GM18517 (cell line): Measurements from ENCODE around the gene C10orf90.

ENCODE experiments used
- ATAC-seq: cut with Tn5 transposase; IDR thresholded peaks from one replicate; pipeline ENCODE4 v1.9.1; 2021; ENCODE audit warnings: mild to moderate bottlenecking, moderate library complexity; ENCODE audit not compliant: unreplicated experiment

C10orf90 gene

DNA sequence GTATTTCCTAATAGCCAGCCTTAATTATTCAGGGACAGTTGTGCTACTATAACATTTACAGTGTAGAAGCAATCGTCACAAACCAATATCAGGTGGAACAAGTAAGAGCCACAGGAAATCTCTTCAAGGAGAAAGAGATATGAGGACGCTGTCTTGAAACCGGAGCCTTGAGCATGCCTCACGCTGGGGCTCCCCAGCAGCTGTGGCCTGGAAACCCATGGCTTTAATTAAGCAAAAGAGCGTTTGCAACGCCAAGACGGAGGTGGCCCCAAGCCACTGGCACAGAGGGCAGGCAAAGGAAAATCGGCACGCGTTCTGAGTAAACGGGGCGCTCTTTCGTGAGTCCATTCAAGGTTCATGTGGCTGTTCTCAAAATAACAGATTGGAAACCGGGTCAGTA, 84.4 kb downstream of the C10orf90 start:
- ATAC-seq, result no peak

DNA sequence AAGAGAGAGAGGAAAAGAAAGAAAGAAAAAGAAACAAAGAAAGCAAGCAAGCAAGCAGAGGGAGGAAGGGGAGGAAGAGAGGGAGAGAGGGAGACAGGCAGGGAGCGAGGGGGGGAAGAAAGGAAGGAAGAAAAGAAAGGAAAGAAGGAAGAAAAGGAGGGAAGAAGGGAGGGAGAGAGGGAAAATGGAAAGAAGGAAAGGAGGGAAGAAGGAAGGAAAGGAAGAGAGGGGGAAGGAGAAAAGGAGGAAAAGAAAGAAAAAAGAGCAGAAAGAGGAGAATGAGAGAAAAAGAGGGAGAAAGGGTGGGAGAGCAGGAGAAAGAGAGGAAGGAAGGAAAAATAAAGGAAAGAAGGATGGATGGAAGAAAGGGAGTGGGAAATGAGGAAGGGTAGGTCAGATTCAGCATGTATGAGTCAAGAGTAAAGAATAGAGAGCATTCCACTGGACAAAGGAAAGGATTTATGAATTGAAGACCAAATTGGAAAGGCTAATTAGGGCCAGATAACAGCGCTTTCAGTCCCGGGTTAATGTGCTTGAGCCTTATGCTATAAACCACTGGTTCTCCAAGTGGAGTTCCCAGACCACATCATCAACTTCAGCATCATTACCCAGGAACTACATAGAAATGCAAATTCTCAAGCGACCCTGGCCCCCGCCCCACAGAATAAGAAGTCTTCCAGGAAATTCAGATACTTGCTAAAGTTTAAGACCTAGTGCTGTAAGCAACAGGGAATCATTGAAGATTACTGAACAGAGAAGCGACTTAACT, 85.1 kb downstream of the C10orf90 start:
- ATAC-seq, result no peak

DNA sequence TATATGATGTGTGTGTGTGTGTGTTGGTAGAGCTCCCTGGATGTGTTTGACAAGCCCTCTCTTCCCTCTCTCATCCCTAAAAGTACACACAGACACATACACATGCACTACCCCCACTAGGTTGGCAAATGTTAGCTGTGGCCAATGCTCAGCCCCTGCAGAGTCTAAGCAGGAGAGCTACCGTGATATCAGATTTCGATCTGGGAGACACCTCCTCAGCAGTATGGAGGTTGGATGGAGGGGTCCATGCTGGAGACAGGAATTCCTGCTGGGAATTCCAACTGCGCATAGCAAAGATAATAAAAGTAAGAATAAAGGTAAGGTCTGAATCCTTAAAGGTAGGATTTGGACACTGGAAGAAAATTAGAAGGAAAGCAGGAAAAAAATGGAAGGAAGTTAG, 85.7 kb downstream of the C10orf90 start:
- ATAC-seq, result no peak

DNA sequence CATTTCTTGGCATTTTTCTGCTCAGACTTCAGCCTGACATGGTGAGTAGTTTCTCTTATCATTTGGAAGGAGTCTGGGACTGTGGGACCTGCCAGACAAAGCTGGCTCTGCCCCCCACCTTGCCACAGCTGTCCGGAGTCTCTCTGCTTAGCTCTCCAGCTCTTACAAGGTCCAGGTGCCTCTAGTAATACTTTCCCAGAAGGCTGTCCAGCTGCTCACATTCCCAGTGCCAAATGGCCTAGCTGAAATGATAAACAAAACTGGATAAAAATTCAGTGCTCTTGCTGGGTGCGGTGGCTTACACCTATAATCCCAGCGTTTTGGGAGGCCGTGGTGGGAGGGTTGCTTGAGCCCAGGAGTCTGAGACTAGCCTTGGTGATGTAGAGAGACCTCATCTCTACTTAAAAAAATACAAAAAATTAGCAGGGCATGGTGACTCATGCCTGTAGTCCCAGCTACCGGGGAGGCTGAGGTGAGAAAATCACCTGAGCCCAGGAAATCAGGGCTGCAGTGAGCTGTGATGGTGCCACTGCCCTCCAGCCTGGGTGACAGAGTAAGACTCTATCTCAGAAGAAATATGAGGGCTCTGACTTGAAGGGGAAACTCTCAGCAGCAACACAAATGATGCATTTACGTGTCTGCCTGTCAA, 86.8 kb downstream of the C10orf90 start:
- no peak for ATAC-seq

DNA sequence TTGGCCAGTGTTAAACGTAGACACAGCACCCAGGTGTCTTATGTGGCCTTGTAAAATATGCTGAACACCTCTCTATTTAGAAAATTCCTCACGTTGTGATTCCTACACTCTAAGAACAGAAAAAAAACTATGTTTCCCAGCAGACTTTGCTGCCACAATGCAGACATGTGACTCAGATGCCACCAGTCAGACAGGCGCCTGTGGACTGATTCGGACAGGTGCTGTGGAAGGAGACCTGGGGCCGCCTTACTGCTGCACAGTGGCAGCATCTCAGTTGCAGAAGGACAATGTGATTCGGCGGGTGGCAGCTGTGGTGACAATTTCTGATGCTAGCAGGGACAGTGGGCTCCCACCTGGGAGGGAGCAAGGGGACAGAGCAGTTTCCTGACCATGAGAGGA, 88.8 kb downstream of the C10orf90 start:
- no peak for ATAC-seq

DNA sequence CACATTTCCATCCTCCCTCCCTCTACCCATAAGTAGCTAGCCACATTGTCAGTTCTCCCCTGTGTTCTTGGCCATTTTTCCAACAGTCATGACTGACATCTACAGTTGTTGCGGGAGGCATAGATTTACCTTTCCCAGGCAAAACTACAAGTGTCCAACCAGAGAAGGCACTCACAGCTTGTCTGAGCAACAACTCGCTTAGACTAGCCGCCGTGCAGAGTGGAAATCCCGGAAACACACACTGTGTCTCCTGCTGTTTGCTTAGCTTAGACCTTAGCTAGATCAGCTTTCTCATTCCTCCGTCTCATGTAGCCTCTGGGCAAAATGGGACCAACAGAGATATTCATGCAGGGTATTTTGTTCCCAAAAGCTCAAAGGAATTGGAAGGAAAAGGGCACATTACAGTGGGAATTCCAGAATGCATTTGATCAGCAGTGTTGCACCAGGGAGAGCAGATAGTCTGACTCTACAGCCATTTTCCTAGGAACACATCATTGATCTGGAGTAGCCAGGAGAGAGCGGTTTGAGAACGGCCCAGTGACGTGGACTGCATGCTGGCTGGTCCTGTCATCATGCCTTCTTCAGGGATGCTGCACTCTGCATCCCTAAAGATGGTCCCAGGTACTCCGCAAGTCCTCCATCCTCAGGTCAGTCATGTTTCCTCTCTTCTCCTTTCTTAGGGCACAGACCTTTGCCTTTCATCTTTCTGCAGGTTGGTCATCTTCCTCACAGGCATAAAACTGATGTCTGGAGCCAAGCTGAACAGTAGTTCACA, 89.4 kb downstream of the C10orf90 start:
- no peak for ATAC-seq

DNA sequence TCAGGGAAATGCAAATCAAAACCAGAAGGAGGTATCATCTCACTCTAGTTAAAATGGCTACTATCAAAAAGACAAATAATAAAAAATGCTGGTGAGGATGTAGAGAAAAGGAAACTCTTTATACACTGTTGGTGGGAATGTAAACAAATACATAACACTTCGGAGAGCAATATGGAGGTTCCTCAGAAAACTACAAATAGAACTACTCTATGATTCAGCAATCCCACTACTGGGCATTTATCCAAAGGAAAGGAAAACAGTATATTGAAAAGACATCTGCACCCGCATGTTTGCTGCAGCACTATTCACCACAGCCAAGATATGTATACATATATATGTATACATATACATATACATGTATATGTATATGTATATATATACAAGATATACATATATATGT, 94.2 kb downstream of the C10orf90 start:
- ATAC-seq, result no peak

DNA sequence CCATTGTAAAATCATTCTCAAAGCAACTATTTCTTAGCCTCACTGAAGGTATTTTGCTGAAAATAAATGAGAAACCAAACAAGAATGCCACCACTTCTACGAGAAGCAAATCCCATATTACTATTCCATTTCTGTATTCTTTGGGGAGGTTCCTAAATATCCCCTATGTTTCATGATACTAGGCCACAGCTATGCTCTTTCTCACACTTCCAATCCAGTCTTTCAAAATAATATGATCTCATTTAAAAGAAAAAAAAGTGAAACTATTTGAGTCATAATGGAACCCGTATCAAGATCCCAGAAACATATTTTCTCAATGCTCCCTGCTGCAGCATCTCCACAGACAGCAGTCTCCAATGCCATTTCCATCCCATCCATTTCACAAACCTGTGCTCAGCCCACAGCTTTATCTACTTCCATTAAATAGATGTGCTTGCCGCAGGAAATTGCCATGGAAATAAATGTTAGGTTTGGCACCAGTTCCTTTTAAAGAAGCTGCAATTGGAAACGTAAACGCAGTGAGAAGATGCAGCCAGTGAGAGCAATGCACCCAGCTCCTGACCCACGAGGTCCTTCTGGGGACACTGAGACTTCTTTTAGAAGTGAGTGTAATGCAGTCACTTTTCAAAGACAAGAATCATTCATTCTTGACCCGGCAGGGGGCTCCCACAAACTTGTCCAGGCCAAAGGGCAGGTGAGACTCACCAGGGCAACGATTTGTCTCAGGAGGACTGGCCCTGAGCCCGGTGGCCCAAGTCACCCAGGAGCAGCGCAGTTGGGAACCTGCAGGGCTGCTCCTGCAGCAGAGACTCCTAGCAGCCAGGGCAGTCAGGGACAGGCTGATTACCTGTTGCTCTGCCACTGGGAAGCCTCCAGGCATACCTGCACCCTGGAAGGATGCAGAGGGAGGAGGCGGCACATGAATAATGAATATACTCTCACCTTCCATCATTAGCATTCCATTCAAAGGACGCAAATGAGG, 99.6 kb downstream of the C10orf90 start:
- ATAC-seq, result no peak

DNA sequence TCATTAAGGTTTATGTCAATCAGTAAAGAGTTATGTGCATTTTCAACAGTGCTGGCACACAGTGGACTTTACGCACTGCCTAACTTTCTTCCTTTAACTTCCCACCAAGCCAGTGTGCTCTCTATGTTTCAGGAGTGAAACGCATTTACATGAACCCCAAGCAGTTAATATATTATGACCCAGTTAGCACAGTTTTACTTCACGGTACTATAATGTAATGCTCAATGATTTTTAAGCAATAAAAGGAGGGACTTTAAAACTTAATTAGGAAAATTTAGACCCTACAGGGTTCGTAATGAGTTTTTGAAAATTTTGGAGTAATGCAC, 100.3 kb downstream of the C10orf90 start:
- ATAC-seq, result no peak

DNA sequence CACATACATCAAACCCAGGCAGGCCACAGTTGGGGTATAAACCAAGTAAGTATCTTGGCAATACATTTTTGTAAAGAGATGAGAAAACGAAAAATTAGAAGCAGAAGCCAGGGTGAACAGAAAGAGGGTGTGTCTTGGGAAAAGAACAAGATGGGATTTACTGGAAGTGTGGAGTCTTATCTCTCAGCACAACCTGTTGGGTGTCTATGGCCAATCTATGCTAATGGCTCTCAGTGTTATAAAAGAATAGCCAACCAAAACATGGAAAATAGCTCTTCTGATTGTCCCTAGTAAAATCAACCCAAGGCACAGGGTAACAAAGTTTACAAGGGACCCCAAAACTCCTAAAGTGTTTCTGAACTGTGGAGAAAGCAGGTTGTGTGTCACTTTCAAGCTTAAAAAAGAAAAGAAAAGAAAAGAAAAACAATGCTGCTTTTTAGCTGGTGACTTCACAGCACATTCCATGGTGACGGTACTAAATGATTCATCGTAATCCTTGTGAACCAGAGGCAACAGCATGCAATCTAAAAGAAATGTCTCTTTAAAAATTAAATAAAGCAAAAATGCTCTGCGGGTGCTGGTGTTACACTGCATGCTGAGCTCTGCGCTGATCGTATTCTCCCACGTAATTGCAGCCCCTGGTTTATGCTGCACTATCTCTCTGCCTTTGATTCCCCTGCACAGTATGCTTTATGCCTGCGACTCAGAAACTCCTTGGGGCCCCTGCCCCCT, 100.8 kb downstream of the C10orf90 start:
- no peak for ATAC-seq

DNA sequence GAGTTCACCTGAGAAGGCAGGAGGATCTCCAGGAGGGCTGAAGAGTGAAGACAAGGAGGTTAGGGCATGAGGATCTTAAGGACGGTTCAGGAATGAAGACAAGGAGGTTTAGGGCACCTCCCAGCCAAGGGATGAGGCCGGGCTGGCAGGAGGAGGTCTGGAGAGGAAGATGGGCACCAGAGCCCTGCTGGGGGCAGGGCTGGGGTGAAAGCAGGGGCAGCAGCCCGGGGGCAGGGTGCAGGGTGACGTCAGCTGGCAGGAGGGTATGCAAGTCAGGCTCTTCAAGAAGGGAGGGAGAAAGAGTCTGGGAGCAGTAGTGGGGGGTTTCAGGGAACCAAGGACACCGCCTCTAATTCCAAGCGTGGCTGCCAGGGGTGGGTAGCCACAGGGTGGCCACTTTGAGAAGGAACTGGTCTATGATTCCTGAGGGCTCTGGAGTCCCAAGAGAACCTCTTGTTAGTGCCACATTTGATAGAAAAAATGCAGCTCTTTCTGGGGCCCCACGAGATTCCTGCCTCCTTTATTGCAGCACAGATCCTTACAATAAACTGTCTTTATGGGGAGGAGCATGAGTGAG, 101.6 kb downstream of the C10orf90 start:
- no peak for ATAC-seq

DNA sequence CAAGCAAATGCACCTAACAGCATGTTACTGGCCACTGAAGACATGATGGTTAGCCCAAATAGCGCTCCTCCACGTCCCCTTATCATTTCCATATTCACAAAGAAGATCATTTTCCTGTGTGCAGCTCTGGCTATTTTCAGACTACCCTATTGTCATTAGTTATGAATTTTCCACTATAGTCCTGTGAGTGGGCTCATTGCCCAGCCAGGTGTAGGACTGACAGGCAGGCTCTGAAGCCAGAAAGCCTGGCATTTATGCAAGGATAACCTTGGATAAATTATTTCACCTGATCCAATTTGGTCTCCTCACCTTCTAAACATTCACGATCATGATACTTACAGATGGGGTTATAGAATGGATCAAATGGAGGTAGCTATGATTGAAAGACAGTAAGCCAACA, 104.6 kb downstream of the C10orf90 start:
- ATAC-seq, result no peak

DNA sequence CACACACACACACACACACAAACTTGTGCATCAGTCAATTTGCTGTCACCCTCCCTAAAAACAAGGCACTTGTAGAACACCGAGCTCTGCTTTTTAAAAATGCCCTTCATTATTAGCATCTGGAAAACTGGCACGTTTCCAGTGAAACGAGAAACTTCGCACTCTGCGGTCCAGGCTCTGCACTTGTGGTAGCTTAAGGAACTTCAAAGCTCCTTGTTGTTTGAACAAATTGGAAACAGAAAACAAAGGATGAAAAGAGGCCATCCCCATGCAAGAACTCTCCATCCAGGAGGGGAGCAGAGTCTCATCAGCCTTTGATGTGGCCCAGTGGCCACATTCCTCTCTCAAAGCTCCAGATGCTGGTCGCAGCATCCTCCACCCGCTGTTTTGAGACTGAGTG, 105.1 kb downstream of the C10orf90 start:
- no peak for ATAC-seq

DNA sequence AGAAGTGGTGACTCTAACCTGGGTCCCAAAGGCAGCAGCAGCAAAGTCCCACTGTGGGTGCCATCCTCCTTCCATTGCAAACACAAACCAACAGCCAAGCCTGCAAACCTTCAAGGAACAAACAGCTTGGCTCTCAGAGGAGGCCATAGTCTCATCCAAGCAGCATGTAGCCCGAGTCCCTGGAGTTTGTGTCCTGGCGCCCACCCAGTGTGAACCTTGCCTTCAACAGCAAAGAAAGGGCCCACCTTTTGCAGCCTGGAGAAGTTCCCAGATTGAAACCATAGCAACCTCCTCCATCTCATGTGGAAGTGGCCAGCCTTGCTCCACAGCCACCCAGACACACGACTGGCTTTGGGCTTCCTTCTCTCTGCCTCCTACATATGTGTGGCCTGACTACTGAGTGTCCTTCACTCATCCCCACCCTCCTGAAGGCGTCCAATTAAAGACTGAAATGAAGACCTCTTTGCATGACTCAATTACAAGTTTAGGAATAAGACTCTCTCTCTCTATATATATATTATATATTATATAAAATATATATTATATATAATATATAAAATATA, 106.1 kb downstream of the C10orf90 start:
- no peak for ATAC-seq

DNA sequence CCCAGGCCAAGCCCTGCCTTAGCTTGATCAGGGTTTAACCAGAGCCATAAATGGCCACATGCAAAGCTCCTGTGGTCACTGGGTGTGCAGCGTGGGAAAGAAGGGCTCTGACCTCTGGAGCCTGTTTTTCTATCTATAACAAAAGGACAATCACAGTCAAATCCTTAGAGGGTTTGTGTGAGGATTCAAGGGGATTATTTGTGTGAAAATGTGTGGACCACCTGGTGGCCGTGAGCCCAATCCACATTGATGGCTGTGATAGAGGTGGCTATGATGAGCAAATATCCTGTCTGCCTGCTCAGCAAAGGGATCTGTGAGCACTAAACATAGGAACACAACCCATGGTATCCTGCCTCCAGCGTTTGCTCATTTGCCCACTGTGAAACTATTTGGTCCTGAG, 107.1 kb downstream of the C10orf90 start:
- no peak for ATAC-seq

DNA sequence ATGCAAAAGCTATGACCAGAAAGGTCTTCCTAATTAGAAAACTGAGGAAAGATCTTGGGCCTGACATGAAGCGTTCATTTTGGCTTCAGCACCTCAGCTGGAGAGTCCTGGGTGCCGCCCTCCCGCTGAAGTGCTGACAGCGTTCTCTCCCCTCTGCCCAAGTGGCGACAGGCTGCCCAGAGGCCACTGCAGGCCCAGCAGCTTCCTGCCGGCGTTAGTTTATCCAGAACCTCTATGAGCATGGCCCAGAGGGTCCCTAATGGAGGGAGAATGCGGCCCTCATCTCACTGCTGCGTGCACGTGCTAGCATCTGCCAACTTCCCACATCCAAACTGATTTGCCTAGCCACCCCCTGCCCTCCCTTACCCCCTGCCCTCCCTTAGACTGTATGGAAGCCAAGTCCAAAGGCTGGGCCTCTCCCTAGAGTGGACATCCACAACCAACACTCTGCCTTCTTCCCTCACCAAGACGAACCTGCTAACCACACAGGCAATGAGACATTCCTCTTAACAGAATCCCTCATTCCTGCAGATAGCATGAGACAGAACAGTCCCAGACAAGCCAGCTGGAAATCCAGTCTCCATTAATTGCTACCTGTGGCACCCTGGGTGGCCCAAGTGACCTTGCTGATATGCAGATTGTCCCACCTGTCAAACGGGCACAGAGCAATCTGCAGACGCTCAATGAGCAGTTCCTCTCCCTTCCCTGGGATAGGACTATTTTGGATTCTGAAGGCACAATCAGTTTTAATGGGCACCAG, 108.4 kb downstream of the C10orf90 start:
- no peak for ATAC-seq

DNA sequence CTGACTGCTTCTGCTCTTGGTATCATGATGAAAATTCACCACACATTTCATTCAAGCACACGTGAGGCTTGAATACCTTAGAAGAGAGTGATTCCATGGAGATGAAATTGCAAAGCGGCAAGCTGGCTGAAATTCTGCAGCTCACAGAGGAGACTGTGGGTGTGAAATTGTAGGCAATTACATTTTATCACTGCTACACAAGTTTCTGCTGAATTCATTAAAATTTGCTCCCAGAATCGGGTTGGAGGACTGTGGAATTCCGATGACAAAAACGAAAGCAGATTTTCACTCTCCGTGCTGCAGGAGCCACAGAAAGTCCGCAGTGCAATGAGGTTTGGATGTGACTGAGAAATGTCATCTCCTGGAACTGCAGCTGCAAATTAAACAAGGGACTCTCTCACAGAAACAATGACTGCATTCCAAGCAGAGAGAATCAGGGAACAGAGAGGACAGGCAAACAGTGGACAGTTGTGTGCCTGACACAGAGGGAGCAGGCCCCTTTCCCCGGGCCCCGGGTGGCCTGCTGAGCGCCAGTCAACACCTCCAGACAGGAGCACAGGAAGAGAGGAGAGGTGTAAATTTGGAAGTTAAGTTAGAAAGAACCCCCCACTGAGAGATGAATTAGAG, 109.1 kb downstream of the C10orf90 start:
- ATAC-seq, result no peak

DNA sequence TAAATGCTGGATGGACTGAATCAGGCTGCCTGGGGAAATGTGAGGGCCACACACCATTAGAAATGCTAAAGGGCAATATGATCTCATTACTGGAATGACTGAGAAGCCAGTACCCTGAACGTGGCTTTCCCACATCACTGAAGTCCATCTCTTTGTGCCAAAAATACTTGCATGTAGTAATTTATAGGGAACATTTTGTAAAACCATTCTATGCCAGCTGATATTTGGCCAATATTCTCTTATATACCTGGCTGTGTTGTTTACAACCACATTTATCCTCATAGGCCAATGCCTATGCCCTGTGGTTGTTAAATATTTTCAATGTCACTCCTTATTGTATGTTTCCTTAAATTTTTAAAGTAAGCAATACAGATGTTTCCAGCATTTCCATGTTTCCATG, 111.6 kb downstream of the C10orf90 start:
- no peak for ATAC-seq
